NT2/D1 (cell line): ENCODE data around the gene CTRL.

Source experiments
- DNase-seq: peaks from one replicate; pipeline ENCODE4 v3.0.0-alpha.2; 2011; ENCODE audit warnings: low read depth, low spot score
- H3K27me3 ChIP-seq: 2 replicates; pipeline ENCODE4 v1.6.0; 2011; ENCODE audit warnings: mild to moderate bottlenecking; ENCODE audit not compliant: insufficient read length, insufficient read depth
- H3K36me3 ChIP-seq: 2 replicates; pipeline ENCODE4 v1.6.1; 2011; ENCODE audit warnings: mild to moderate bottlenecking, low read length, mixed read lengths; ENCODE audit not compliant: insufficient read depth, insufficient read length
- H3K4me1 ChIP-seq: 2 replicates; pipeline ENCODE4 v1.5.1; 2011; ENCODE audit not compliant: insufficient read depth, insufficient read length
- H3K4me3 ChIP-seq: 2 replicates; pipeline ENCODE4 v1.5.1; 2011; ENCODE audit warnings: low read depth; ENCODE audit not compliant: insufficient read length
- H3K9ac ChIP-seq: 2 replicates; pipeline ENCODE4 v1.6.0; 2011; ENCODE audit warnings: low read depth; ENCODE audit not compliant: insufficient read length
- H3K9me3 ChIP-seq: 2 replicates; pipeline ENCODE4 v1.5.1; 2011; ENCODE audit warnings: mild to moderate bottlenecking, low read length; ENCODE audit not compliant: insufficient read depth
- SUZ12 ChIP-seq: IDR thresholded peaks from 2 replicates; pipeline ENCODE4 v1.6.1; 2011; ENCODE audit not compliant: insufficient read length, insufficient read depth; ENCODE audit errors: extremely low read depth
- YY1 ChIP-seq: IDR thresholded peaks from 2 replicates; pipeline ENCODE4 v1.6.1; 2011; ENCODE audit not compliant: insufficient read length, insufficient read depth
- ZNF274 ChIP-seq: IDR thresholded peaks from 2 replicates; pipeline ENCODE4 v1.6.1; 2011; ENCODE audit warnings: mild to moderate bottlenecking, low read depth, low read length

The CTRL gene

DNA sequence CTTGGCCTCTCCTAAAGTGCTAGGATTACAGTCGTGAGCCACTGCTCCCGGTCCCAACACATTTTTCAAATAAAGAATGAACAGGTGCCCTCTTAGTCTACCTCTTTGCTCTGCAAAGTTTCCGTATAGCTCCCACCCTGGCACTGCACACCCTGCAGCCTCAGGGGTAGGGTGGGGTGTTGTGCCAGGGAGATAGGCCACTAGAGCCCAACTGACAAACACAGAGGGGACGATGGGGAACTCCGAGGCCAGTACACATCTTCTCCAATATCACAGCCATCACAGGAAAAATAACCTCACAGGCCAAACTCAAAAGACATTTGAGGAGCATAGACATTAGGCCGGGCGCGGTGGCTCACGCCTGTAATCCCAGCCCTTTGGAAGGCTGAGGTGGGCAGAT is 39.4 kb upstream of the CTRL start:
- H3K4me1 ChIP-seq, result peaks cover 17% of the 10 kb centered on the region
- TF ChIP-seq YY1 (no peak), ZNF274 (no peak), SUZ12 (no peak)
- no peaks in the 10 kb centered on the region for H3K27me3 ChIP-seq
- H3K36me3 ChIP-seq, result peaks cover 13% of the 10 kb centered on the region
- no peaks in the 10 kb centered on the region for H3K9me3 ChIP-seq
- no peak overlapping the region for H3K9ac ChIP-seq
- H3K4me3 ChIP-seq, result no peak overlapping the region
- DNase-seq, result no peak

DNA sequence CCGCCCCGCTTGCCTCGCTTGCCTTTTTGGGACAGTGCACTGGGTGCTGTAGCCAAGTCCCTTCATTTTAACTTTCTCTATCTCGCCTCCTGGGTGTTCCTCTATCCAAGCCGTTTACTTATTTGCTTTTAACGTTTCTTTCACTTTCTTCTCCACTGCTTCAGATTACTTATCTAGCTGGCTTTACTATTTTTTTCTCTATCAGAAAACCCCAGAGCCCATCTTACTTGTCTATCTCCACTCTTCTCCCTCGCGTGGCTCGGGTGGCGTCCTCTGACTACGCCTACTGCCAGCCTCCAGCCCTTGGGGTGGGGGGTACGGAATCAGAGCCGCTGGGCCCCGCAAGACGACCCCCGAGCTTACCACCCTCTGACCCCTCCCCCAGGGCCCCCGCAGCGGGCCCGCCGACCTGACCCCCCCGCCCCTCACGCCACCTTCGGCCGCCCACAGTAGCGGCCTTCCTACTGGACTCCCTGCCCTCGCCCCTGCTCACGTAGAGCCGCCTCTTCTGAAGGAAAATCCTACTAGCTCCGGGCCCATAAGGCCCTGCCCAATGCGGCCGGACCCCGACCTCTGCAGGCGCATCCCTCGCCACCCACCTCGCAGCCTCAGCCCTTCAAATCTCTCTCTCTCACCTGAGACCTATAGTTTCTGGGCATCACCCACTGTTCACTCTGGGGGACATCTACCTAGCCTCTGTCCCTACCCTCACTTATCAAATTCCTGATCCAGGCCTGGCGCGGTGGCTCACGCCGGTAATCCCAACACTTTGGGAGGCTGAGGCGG is 37.8 kb upstream of the CTRL start:
- no peak for DNase-seq
- H3K36me3 ChIP-seq, result peaks cover 30% of the 10 kb centered on the region
- no peak overlapping the region for H3K4me3 ChIP-seq
- H3K4me1 ChIP-seq, result peaks cover 17% of the 10 kb centered on the region
- H3K9me3 ChIP-seq, result no peaks in the 10 kb centered on the region
- H3K9ac ChIP-seq, result no peak overlapping the region
- no peaks in the 10 kb centered on the region for H3K27me3 ChIP-seq
- TF ChIP-seq ZNF274, result no peak
- no peak for TF ChIP-seq YY1
- TF ChIP-seq SUZ12, result no peak

GRCh38 chr16:67968400-67969253 is 37.0 kb upstream of the CTRL start, which contains the start of gene SLC12A4:
Gene SLC12A4, minus strand, starts transcription at chr16:67968637. Its CDS starts 84 bp downstream, at chr16:67968553.
- Histone ChIP-seq H3K4me3 (peak within 1 kb of the TSS; percentile 82), H3K36me3 (peaks cover 38% of the 10 kb centered on the region), H3K27me3 (no peaks in the 10 kb centered on the region), H3K9ac (peak within 1 kb of the TSS; percentile 85), H3K4me1 (peaks cover 23% of the 10 kb centered on the region), H3K9me3 (no peaks in the 10 kb centered on the region)
- TF ChIP-seq ZNF274 (no peak), SUZ12 (no peak), YY1 (no peak)
- peak; percentile 68 for DNase-seq

GRCh38 chr16:67967958-67968399 is 36.3 kb upstream of the CTRL start:
- Histone ChIP-seq H3K9me3 (no peaks in the 10 kb centered on the region), H3K36me3 (peaks cover 44% of the 10 kb centered on the region), H3K27me3 (no peaks in the 10 kb centered on the region), H3K4me3 (peak overlapping the region; percentile 82), H3K4me1 (peaks cover 23% of the 10 kb centered on the region), H3K9ac (peak overlapping the region; percentile 85)
- DNase-seq, result no peak
- TF ChIP-seq YY1, result no peak
- TF ChIP-seq ZNF274, result no peak

DNA sequence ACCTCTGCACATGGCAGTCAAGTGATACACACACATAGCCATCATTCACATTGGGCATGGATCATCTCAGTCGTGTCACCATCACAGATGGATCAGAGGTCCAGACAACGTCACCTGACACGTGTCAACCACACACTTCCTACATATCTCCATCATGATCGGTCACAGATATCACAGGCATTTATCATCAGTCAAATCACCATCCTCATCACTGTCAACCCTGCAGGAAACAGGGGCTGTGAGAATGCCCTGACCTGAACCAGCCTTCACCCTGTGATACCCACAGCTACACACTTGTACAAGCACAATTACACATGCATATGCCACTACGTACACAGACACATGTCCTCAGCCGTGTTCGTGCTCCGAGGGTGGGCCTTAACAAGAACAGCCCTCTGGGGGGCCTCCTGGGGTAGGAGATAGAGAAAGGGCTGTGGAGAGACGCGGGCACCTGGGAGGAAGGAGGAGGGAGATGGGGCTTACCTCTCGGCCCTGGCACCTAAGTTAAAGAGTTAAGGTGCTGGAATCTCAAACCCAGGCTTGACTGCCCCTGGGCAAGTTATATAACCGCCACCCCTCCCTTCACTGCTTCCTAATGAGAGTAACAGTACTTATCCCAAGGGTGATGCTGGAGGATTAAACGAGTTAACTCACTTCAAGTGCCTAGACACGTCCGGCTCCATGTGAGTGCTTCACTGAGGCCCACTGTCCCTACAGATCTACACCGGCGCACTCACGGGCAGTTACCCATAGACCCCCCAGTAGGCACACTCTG is 35.7 kb upstream of the CTRL start:
- Histone ChIP-seq H3K4me3 (peak overlapping the region; percentile 82), H3K4me1 (peaks cover 23% of the 10 kb centered on the region)
- DNase-seq, result no peak

GRCh38 chr16:67966549-67967182 is 35.0 kb upstream of the CTRL start:
- Histone ChIP-seq H3K36me3 (peaks cover 58% of the 10 kb centered on the region), H3K27me3 (no peaks in the 10 kb centered on the region), H3K9ac (peak overlapping the region; percentile 54), H3K4me3 (peak overlapping the region; percentile 82), H3K4me1 (peaks cover 23% of the 10 kb centered on the region), H3K9me3 (no peaks in the 10 kb centered on the region)
- TF ChIP-seq YY1 (no peak), ZNF274 (no peak), SUZ12 (no peak)
- no peak for DNase-seq

More for the DNA sequence above, 35.7 kb upstream of the CTRL start:
- Histone ChIP-seq H3K27me3 (no peaks in the 10 kb centered on the region), H3K9ac (peak overlapping the region; percentile 85), H3K36me3 (peaks cover 50% of the 10 kb centered on the region), H3K9me3 (no peaks in the 10 kb centered on the region)
- no peak for TF ChIP-seq YY1
- no peak for TF ChIP-seq SUZ12
